ENCODE measurements around the gene SAFB2. TPM values are rescaled to one million over a fixed set of nuclear protein-coding genes. Genes with fewer than 3 reads are reported as not detected.
A peak's percentile ranks its signal among the peaks of the same experiment; 100 is the strongest.

Gene SAFB2
- total RNA-seq, result 10 to 100 TPM; 30.4 to 52.9 (median 45.6) TPM
- 10 to 100 TPM; 31.0 to 45.2 (median 31.3) TPM for polyA plus RNA-seq
- long read RNA-seq, donor 1, partial matches to known transcripts, result 16 of 23 reads
- long read RNA-seq, donor 1, other reads (novel, unspliced or antisense), result 5 of 23 reads
- long read RNA-seq, donor 2, partial matches to known transcripts, result 24 of 36 reads
- long read RNA-seq, donor 2, other reads (novel, unspliced or antisense), result 8 of 36 reads

GRCh38 chr19:5622465-5623396 is at the start of gene SAFB2, which contains the start of gene SAFB:
TSS of gene SAFB2 (minus strand) at chr19:5622776. CDS start at chr19:5622715, 61 bp downstream.
TSS of gene SAFB (plus strand) at chr19:5623083. CDS start at chr19:5623206, 123 bp downstream.
- TF ChIP-seq, protein P1, sequence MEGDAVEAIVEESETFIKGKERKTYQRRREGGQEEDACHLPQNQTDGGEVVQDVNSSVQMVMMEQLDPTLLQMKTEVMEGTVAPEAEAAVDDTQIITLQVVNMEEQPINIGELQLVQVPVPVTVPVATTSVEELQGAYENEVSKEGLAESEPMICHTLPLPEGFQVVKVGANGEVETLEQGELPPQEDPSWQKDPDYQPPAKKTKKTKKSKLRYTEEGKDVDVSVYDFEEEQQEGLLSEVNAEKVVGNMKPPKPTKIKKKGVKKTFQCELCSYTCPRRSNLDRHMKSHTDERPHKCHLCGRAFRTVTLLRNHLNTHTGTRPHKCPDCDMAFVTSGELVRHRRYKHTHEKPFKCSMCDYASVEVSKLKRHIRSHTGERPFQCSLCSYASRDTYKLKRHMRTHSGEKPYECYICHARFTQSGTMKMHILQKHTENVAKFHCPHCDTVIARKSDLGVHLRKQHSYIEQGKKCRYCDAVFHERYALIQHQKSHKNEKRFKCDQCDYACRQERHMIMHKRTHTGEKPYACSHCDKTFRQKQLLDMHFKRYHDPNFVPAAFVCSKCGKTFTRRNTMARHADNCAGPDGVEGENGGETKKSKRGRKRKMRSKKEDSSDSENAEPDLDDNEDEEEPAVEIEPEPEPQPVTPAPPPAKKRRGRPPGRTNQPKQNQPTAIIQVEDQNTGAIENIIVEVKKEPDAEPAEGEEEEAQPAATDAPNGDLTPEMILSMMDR (IDR thresholded peaks at IDR 0.05), result no peak
- Histone ChIP-seq H3K27ac (peak within 1 kb of the TSS; percentile 89), H3K36me3 (ENCODE audit: insufficient read depth in 1 of 2, low read depth in 1 of 2) (peaks cover 3 to 63% of the 10 kb centered on the region in 2 donors), H3K4me1 (peaks cover 73% of the 10 kb centered on the region), H3K4me3 (peak within 1 kb of the TSS; percentile 98), H3K27me3 (ENCODE audit: insufficient read depth in 3 of 3, low read length in 2 of 3) (no peaks in the 10 kb centered on the region), H3K9me3 (no peaks in the 10 kb centered on the region)
- intact Hi-C loops (cut with DNase I), result loop anchor here in 1 of 2 donors (5.0 to 10.0 kb wide), 2 partner anchors 62 to 95 kb away; partner anchors contain the start of genes HSD11B1L and MICOS13
- DNase-seq (peak; percentile 99 to 100), ATAC-seq (peak; percentile 94 to 96 (median 96))
- WGBS, 3 donors, result 0% methylated on average over 99 to 116 of the region's 116 CpGs

GRCh38 chr19:5671600-5671999 is 49.0 kb upstream of the SAFB2 start:
- Histone ChIP-seq H3K4me1 (peaks cover 5% of the 10 kb centered on the region), H3K4me3 (no peak overlapping the region), H3K36me3 (ENCODE audit: insufficient read depth in 1 of 2, low read depth in 1 of 2) (peaks cover 6 to 49% of the 10 kb centered on the region in 2 donors), H3K27me3 (ENCODE audit: insufficient read depth in 3 of 3, low read length in 2 of 3) (no peaks in the 10 kb centered on the region), H3K27ac (no peak overlapping the region), H3K9me3 (no peaks in the 10 kb centered on the region)
- intact Hi-C loops (cut with DNase I), result no loop called here
- WGBS, 3 donors, result 89 to 93% (median 91%) methylated on average over 7 of the region's 7 CpGs
- ATAC-seq (no peak), DNase-seq (no peak)
- TF ChIP-seq, protein P1 (IDR thresholded peaks at IDR 0.05), result no peak

DNA sequence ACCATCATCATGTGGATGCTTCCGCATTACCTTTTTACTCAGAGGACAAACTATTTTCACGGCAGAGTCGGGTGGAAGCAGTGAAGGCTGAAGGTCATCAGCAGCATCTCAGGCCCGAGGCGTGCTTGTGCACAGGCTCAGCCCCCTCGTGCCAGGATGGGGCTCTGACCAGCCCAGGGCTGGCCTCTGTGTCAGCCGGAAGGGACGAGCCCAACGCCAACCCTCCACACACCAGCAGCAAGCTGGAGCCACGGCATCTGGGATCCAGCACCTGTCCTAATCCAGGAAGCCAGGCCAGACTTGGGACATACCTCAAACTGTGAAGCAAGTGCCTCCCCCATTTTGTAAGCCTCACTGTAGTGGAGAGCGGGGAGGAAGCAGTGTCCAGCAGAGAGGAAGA is 46.6 kb upstream of the SAFB2 start:
- intact Hi-C loops (cut with DNase I), result no loop called here
- 71 to 83% (median 74%) methylated on average over 11 of the region's 11 CpGs for WGBS, 3 donors
- Histone ChIP-seq H3K4me3 (no peak overlapping the region), H3K4me1 (peaks cover 8% of the 10 kb centered on the region), H3K36me3 (ENCODE audit: insufficient read depth in 1 of 2, low read depth in 1 of 2) (peaks cover 18 to 73% of the 10 kb centered on the region in 2 donors), H3K27me3 (ENCODE audit: insufficient read depth in 3 of 3, low read length in 2 of 3) (no peaks in the 10 kb centered on the region), H3K27ac (no peak overlapping the region), H3K9me3 (no peaks in the 10 kb centered on the region)
- TF ChIP-seq, protein P1 (IDR thresholded peaks at IDR 0.05), result no peak
- DNase-seq, result no peak
- no peak for ATAC-seq

DNA sequence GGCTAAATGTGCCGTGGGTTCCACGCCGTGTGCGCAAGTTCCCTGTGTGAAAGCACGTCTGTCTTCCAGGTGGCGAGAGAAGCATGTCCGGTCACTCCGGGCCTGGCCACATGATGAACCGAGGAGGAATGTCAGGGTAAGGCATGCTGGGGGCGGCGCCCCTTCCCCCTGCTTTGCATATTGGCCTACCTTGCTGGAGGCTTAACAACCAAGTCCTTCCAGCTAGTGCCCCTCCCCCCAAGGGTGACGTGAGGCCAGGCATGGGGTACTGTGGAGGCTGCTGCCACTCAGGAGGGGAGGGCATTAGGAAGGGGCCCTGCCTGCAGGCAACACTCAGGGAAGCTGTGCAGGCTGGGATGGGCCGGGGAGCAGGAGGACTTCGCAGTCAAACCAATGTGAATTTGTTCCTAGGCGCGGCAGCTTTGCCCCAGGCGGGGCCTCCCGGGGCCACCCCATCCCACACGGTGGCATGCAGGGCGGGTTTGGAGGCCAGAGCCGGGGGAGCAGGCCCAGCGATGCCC is 45.2 kb upstream of the SAFB2 start:
- 81 to 85% (median 82%) methylated on average over 22 of the region's 22 CpGs for WGBS, 3 donors
- Histone ChIP-seq H3K4me3 (no peak overlapping the region), H3K27ac (no peak overlapping the region), H3K27me3 (ENCODE audit: insufficient read depth in 3 of 3, low read length in 2 of 3) (no peaks in the 10 kb centered on the region), H3K4me1 (peaks cover 10% of the 10 kb centered on the region), H3K36me3 (ENCODE audit: insufficient read depth in 1 of 2, low read depth in 1 of 2) (peaks cover 23 to 87% of the 10 kb centered on the region in 2 donors), H3K9me3 (no peaks in the 10 kb centered on the region)
- intact Hi-C loops (cut with DNase I), result no loop called here
- ATAC-seq (no peak), DNase-seq (no peak)
- TF ChIP-seq, protein P1 (IDR thresholded peaks at IDR 0.05), result no peak
